Sigmoid colon (tissue), 7 donors: ENCODE results near the gene RYR3. TPM values are rescaled to one million over a fixed set of nuclear protein-coding genes. Genes with fewer than 3 reads are reported as not detected.

Experiments
- DNase-seq: peaks from one replicate; pipeline ENCODE4 v3.0.0-alpha.2; 2019
- H3K27ac ChIP-seq, 4 donors: fragments of 200-600 bp; sonication (generic); one replicate each; pipeline ENCODE4 v1.5.1; 2016 to 2019; ENCODE audit warnings: mild to moderate bottlenecking in 1 of 4
- H3K27me3 ChIP-seq, 3 donors: fragments of 200-600 bp; sonication (generic); one replicate each; pipeline ENCODE4 v1.5.1; 2019; ENCODE audit warnings: mild to moderate bottlenecking in 1 of 3
- H3K36me3 ChIP-seq, 4 donors: fragments of 200-600 bp; sonication (generic); one replicate each; pipeline ENCODE4 v1.5.1; 2016 to 2019
- H3K4me1 ChIP-seq, 4 donors: fragments of 200-600 bp; sonication (generic); one replicate each; pipeline ENCODE4 v1.5.1; 2017 to 2019
- H3K4me3 ChIP-seq, 4 donors: fragments of 200-600 bp; sonication (generic); one replicate each; pipeline ENCODE4 v1.5.1; 2017 to 2019; ENCODE audit warnings: mild to moderate bottlenecking in 2 of 4, moderate library complexity in 1 of 4
- H3K9me3 ChIP-seq, 4 donors: fragments of 200-600 bp in 3 of 4; sonication (generic) in 3 of 4; one replicate each; pipeline versions ENCODE4 v1.5.1 to v1.6.1; 2013 to 2019
- EP300 ChIP-seq, 4 donors: sonication (generic); formaldehyde crosslinking; IDR thresholded peaks; one replicate each; pipeline ENCODE4 v1.6.1; 2017; ENCODE audit warnings: antibody characterized with exemption in 4 of 4
- POLR2A ChIP-seq, 2 donors: fragments of 450-650 bp; IDR thresholded peaks; one replicate each; pipeline ENCODE4 v1.6.1; 2016; ENCODE audit warnings: antibody characterized with exemption in 2 of 2, mild to moderate bottlenecking in 2 of 2, moderate library complexity in 2 of 2
- POLR2AphosphoS5 ChIP-seq, 4 donors: sonication (generic); formaldehyde crosslinking; IDR thresholded peaks; one replicate each; pipeline ENCODE4 v1.6.1; 2017; ENCODE audit warnings: antibody characterized with exemption in 4 of 4
- WGBS, 2 donors: extraction: QIAGEN DNeasy Blood & Tissue Kit; methylation state at CpG; one replicate each; pipeline ENCODE4 v1.1.7; 2013; 5-methylcytosine and 5-hydroxymethylcytosine counted together
- intact Hi-C: fragments of 100-400 bp; cut with DNase I; formaldehyde crosslinking; loops from one replicate; pipeline ENCODE4 v1.15.1; 2023
- polyA plus RNA-seq, 3 donors: library from polyadenylated mRNA; stranded (reverse); fragments of 200-250 nt; gene quantifications; one replicate each; pipeline ENCODE4 v1.2.3, GENCODE V29; 2013
- total RNA-seq, 4 donors: library from RNA; depleted of rRNA; stranded (reverse); fragments of >200 nt; gene quantifications; one replicate each; pipeline ENCODE4 v1.1.0, GENCODE V29; 2016
- TF ChIP-seq, protein P1 (sequence below), 4 experiments: fragments of 450-650 bp in 3 of 4; fragments of 200-600 bp in 1 of 4; IDR thresholded peaks; one replicate each; pipeline ENCODE4 v1.5.1; 2016 to 2019; ENCODE audit warnings: antibody characterized with exemption in 4 of 4, mild to moderate bottlenecking in 3 of 4, moderate library complexity in 2 of 4
- donor health status: healthy with polysubstance abuse.
- donor health status: Bipolar disorder and iron deficiency.
- donor health status: healthy.

RYR3 gene
- total and polyA plus RNA-seq, 7 donors, result 0.38 to 29.1 (median 10.5) TPM; not detected in 1

DNA sequence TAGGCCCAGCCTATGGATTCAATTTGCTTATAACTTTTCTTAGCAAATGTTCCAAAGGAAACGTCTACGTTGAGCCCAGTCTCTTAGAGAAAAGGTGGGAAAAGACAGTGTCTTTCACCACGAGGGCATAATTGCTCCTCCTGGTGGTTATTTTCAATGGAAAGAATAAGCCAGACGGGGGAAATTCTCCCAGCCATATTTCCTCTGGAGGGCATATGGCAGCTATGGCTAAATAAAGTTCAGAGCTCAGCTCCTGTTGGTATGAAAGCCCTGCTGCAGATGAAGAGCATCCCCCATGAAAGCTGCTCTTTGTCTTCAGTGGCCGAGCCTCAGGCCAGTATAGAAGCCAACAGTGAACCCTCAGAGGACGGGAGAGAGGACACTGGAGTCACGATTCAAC is 297.9 kb downstream of the RYR3 start:
- H3K4me1 ChIP-seq, result no peaks in the 10 kb centered on the region
- peaks cover 0 to 5% (median 0%) of the 10 kb centered on the region in 4 donors for H3K36me3 ChIP-seq
- H3K9me3 ChIP-seq, result no peaks in the 10 kb centered on the region
- H3K27ac ChIP-seq, result no peak overlapping the region
- TF ChIP-seq, protein P1, sequence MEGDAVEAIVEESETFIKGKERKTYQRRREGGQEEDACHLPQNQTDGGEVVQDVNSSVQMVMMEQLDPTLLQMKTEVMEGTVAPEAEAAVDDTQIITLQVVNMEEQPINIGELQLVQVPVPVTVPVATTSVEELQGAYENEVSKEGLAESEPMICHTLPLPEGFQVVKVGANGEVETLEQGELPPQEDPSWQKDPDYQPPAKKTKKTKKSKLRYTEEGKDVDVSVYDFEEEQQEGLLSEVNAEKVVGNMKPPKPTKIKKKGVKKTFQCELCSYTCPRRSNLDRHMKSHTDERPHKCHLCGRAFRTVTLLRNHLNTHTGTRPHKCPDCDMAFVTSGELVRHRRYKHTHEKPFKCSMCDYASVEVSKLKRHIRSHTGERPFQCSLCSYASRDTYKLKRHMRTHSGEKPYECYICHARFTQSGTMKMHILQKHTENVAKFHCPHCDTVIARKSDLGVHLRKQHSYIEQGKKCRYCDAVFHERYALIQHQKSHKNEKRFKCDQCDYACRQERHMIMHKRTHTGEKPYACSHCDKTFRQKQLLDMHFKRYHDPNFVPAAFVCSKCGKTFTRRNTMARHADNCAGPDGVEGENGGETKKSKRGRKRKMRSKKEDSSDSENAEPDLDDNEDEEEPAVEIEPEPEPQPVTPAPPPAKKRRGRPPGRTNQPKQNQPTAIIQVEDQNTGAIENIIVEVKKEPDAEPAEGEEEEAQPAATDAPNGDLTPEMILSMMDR (IDR thresholded peaks at IDR 0.05), result peak in 1 of 4 experiments; percentile 22
- TF ChIP-seq POLR2AphosphoS5 (IDR thresholded peaks at IDR 0.05), result no peak
- H3K4me3 ChIP-seq, result no peak overlapping the region
- intact Hi-C loops, result no loop called here
- WGBS, 2 donors, result 53 to 63% methylated on average over 7 of the region's 7 CpGs
- no peak for DNase-seq
- no peaks in the 10 kb centered on the region for H3K27me3 ChIP-seq

DNA sequence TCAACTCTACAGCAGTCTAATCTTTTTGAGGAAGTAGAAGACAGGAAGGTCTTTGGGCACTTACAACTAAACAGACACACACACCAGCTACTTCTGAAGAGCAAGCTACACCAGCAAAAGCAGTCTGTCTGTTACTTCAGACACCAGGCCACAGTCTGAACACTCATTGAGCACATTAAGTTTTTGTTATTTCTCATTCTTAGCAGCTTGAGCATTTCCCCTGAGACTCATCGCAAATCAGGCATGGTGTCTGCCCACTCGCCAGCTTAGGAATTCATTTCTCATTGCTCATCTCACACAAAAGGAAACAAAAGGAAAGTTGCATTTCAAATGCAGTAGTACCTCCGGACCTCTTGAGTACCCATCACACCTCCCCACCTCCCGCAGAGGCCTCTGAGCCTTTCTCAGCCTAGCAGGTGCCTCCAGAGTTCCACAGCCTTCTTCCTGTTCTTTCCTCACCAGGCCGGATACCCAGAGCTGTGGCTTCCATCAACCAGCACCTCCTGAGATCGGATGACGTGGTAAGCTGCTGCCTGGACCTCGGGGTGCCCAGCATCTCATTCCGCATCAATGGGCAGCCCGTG is 302.0 kb downstream of the RYR3 start:
- no peaks in the 10 kb centered on the region for H3K27me3 ChIP-seq
- 82 to 83% methylated on average over 10 of the region's 10 CpGs for WGBS, 2 donors
- no peak overlapping the region for H3K4me3 ChIP-seq
- no peaks in the 10 kb centered on the region for H3K36me3 ChIP-seq
- no peak overlapping the region for H3K27ac ChIP-seq
- H3K9me3 ChIP-seq, result no peaks in the 10 kb centered on the region
- intact Hi-C loops, result no loop called here
- no peaks in the 10 kb centered on the region for H3K4me1 ChIP-seq
- TF ChIP-seq POLR2A (IDR thresholded peaks at IDR 0.05) (no peak), POLR2AphosphoS5 (IDR thresholded peaks at IDR 0.05) (no peak), EP300 (IDR thresholded peaks at IDR 0.05) (no peak)
- TF ChIP-seq, protein P1 (IDR thresholded peaks at IDR 0.05), result no peak
- no peak for DNase-seq

DNA sequence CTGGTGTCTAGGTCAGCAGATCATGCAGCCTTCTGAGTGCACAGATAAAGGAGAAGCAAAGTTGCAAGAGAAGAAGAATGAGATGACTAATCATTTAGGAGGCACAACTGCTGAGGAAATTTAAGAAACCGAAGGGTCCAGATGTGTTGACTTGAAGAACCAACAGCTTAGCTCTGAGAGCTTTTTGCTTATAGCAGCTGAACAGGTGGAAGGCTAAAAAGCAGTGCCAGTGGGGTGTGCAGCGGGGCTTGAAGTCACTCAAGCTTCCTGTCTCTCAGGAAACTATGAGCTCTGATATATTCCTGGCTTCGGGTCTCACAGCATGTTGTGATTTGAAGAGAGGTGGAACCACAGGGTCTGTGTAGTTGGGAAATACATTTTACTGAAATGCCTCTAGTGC is 305.7 kb downstream of the RYR3 start:
- H3K4me3 ChIP-seq, result no peak overlapping the region
- H3K27me3 ChIP-seq, result no peaks in the 10 kb centered on the region
- no peak for TF ChIP-seq POLR2A (IDR thresholded peaks at IDR 0.05)
- no peak for TF ChIP-seq POLR2AphosphoS5 (IDR thresholded peaks at IDR 0.05)
- no peak for TF ChIP-seq EP300 (IDR thresholded peaks at IDR 0.05)
- TF ChIP-seq, protein P1 (IDR thresholded peaks at IDR 0.05), result no peak
- H3K4me1 ChIP-seq, result no peaks in the 10 kb centered on the region
- H3K27ac ChIP-seq, result no peak overlapping the region
- WGBS, 2 donors, result 42 to 69% methylated on average over 3 of the region's 3 CpGs
- H3K9me3 ChIP-seq, result no peaks in the 10 kb centered on the region
- DNase-seq, result no peak
- no peaks in the 10 kb centered on the region for H3K36me3 ChIP-seq
- intact Hi-C loops, result no loop called here

DNA sequence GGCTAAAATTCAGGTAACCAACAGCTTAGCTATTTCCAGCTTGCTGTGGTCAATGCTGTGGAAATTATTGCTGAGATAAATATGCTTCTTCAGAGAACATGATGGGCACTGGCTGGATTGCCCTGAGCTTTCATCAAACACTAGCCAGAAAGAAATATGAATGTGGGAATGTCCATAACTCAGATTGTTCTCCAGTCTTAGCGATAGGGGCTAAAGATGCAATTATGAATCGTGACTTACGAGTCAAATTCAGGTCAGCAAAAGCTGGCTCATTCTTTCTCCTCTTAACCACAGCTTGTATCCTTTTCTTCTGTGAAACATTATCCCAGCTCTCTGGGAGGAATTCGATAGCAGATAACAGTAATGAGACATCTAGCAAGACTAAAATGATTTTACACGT is 307.6 kb downstream of the RYR3 start:
- no peaks in the 10 kb centered on the region for H3K36me3 ChIP-seq
- TF ChIP-seq EP300 (IDR thresholded peaks at IDR 0.05) (no peak), POLR2A (IDR thresholded peaks at IDR 0.05) (no peak), POLR2AphosphoS5 (IDR thresholded peaks at IDR 0.05) (no peak)
- TF ChIP-seq, protein P1 (IDR thresholded peaks at IDR 0.05), result no peak
- no peaks in the 10 kb centered on the region for H3K4me1 ChIP-seq
- no peak overlapping the region for H3K4me3 ChIP-seq
- H3K27ac ChIP-seq, result no peak overlapping the region
- no peaks in the 10 kb centered on the region for H3K9me3 ChIP-seq
- no peaks in the 10 kb centered on the region for H3K27me3 ChIP-seq
- intact Hi-C loops, result no loop called here
- WGBS, 2 donors, result 72 to 85% methylated on average over 5 of the region's 5 CpGs
- no peak for DNase-seq

- no peaks in the 10 kb centered on the region for H3K36me3 ChIP-seq
- TF ChIP-seq, protein P1 (IDR thresholded peaks at IDR 0.05), result no peak
- TF ChIP-seq EP300 (IDR thresholded peaks at IDR 0.05), result no peak
- TF ChIP-seq POLR2AphosphoS5 (IDR thresholded peaks at IDR 0.05), result no peak
- TF ChIP-seq POLR2A (IDR thresholded peaks at IDR 0.05), result no peak
- H3K27me3 ChIP-seq, result no peaks in the 10 kb centered on the region
- no peaks in the 10 kb centered on the region for H3K4me1 ChIP-seq
- intact Hi-C loops, result no loop called here
- DNase-seq, result no peak
- no peak overlapping the region for H3K4me3 ChIP-seq
- no peaks in the 10 kb centered on the region for H3K9me3 ChIP-seq
- no peak overlapping the region for H3K27ac ChIP-seq
Observed at GRCh38 chr15:33621141-33621540, 310.4 kb downstream of the RYR3 start.
